IPS-15b (cell line): ENCODE data around the gene PHF19.

Experiments
- H3K27me3 ChIP-seq: one replicate; pipeline ENCODE4 v1.6.1; 2013; ENCODE audit warnings: low read length; ENCODE audit not compliant: control insufficient read depth, insufficient read depth
- H3K36me3 ChIP-seq: one replicate; pipeline ENCODE4 v1.6.1; 2013; ENCODE audit warnings: low read length; ENCODE audit not compliant: control insufficient read depth, insufficient read depth
- H3K4me1 ChIP-seq: one replicate; pipeline ENCODE4 v1.6.1; 2013; ENCODE audit warnings: mild to moderate bottlenecking, low read length; ENCODE audit not compliant: control insufficient read depth, insufficient read depth
- H3K4me3 ChIP-seq: one replicate; pipeline ENCODE4 v1.5.1; 2013; ENCODE audit warnings: low read depth, low read length
- H3K9ac ChIP-seq: one replicate; pipeline ENCODE4 v1.6.1; 2013; ENCODE audit warnings: low read depth, mild to moderate bottlenecking, low read length
- H3K9me3 ChIP-seq: one replicate; pipeline ENCODE4 v1.6.1; 2013; ENCODE audit warnings: mild to moderate bottlenecking, low read length; ENCODE audit not compliant: control insufficient read depth, insufficient read depth

Gene PHF19

GRCh38 chr9:120910643-120911042, 33.7 kb upstream of the PHF19 start:
- Histone ChIP-seq H3K4me1 (peaks cover 6% of the 10 kb centered on the region), H3K9me3 (no peaks in the 10 kb centered on the region), H3K36me3 (no peaks in the 10 kb centered on the region), H3K27me3 (no peaks in the 10 kb centered on the region), H3K9ac (no peak overlapping the region), H3K4me3 (no peak overlapping the region)

GRCh38 chr9:120909904-120910303, 32.9 kb upstream of the PHF19 start:
- H3K27me3 ChIP-seq, result no peaks in the 10 kb centered on the region

GRCh38 chr9:120905315-120906164, 28.6 kb upstream of the PHF19 start:
- Histone ChIP-seq H3K4me1 (no peaks in the 10 kb centered on the region), H3K4me3 (no peak overlapping the region)

More at GRCh38 chr9:120909904-120910303, 32.9 kb upstream of the PHF19 start:
- Histone ChIP-seq H3K9me3 (no peaks in the 10 kb centered on the region), H3K36me3 (no peaks in the 10 kb centered on the region), H3K4me1 (peaks cover 6% of the 10 kb centered on the region), H3K9ac (no peak overlapping the region), H3K4me3 (no peak overlapping the region)

GRCh38 chr9:120904978-120905301, 28.0 kb upstream of the PHF19 start:
- H3K9ac ChIP-seq, result no peak overlapping the region
- no peak overlapping the region for H3K4me3 ChIP-seq
- H3K36me3 ChIP-seq, result no peaks in the 10 kb centered on the region
- H3K4me1 ChIP-seq, result no peaks in the 10 kb centered on the region
- H3K27me3 ChIP-seq, result no peaks in the 10 kb centered on the region
- no peaks in the 10 kb centered on the region for H3K9me3 ChIP-seq

More at GRCh38 chr9:120905315-120906164, 28.6 kb upstream of the PHF19 start:
- Histone ChIP-seq H3K9ac (no peak overlapping the region), H3K9me3 (no peaks in the 10 kb centered on the region), H3K36me3 (no peaks in the 10 kb centered on the region), H3K27me3 (no peaks in the 10 kb centered on the region)

- Histone ChIP-seq H3K36me3 (no peaks in the 10 kb centered on the region), H3K4me3 (no peak overlapping the region), H3K4me1 (no peaks in the 10 kb centered on the region), H3K9ac (no peak overlapping the region), H3K27me3 (no peaks in the 10 kb centered on the region), H3K9me3 (no peaks in the 10 kb centered on the region)
Measured at GRCh38 chr9:120904061-120904977, 27.3 kb upstream of the PHF19 start.

GRCh38 chr9:120902569-120903535, 25.9 kb upstream of the PHF19 start:
- no peaks in the 10 kb centered on the region for H3K9me3 ChIP-seq
- no peaks in the 10 kb centered on the region for H3K4me1 ChIP-seq
- H3K27me3 ChIP-seq, result no peaks in the 10 kb centered on the region
- no peaks in the 10 kb centered on the region for H3K36me3 ChIP-seq
- H3K4me3 ChIP-seq, result no peak overlapping the region
- H3K9ac ChIP-seq, result no peak overlapping the region

- Histone ChIP-seq H3K36me3 (no peaks in the 10 kb centered on the region), H3K4me3 (no peak overlapping the region), H3K9ac (no peak overlapping the region), H3K27me3 (no peaks in the 10 kb centered on the region), H3K9me3 (no peaks in the 10 kb centered on the region), H3K4me1 (peaks cover 2% of the 10 kb centered on the region)
Measured at GRCh38 chr9:120901755-120902568, 25.0 kb upstream of the PHF19 start.

GRCh38 chr9:120900824-120901223, 23.8 kb upstream of the PHF19 start:
- Histone ChIP-seq H3K9me3 (no peaks in the 10 kb centered on the region), H3K4me1 (peaks cover 2% of the 10 kb centered on the region), H3K27me3 (no peaks in the 10 kb centered on the region), H3K4me3 (no peak overlapping the region), H3K36me3 (no peaks in the 10 kb centered on the region), H3K9ac (no peak overlapping the region)

- Histone ChIP-seq H3K27me3 (peaks cover 5% of the 10 kb centered on the region), H3K4me1 (peaks cover 2% of the 10 kb centered on the region), H3K9ac (no peak overlapping the region), H3K9me3 (no peaks in the 10 kb centered on the region), H3K36me3 (no peaks in the 10 kb centered on the region), H3K4me3 (no peak overlapping the region)
Measured at GRCh38 chr9:120899490-120900068, 22.6 kb upstream of the PHF19 start.

GRCh38 chr9:120898396-120898795, 21.4 kb upstream of the PHF19 start:
- H3K9ac ChIP-seq, result no peak overlapping the region
- H3K9me3 ChIP-seq, result no peaks in the 10 kb centered on the region
- no peak overlapping the region for H3K4me3 ChIP-seq
- H3K36me3 ChIP-seq, result no peaks in the 10 kb centered on the region
- H3K4me1 ChIP-seq, result peaks cover 2% of the 10 kb centered on the region
- H3K27me3 ChIP-seq, result peaks cover 15% of the 10 kb centered on the region
